ENCODE results near the gene SNX9. TPM values are rescaled to one million over a fixed set of nuclear protein-coding genes. Genes with fewer than 3 reads are reported as not detected.

Gene SNX9
- total RNA-seq, 1 experiment from 2014 or later: 27.4 TPM

- no TSS peak for BruUV-seq (replicated peaks)
- H3K27me3 ChIP-seq (replicated peaks; ENCODE audit: control insufficient read depth, insufficient read depth, low read length): no peaks in the 10 kb centered on the region
- no peak overlapping the region for H3K27ac Mint-ChIP-seq (ENCODE audit: unreplicated experiment)
- intact Hi-C loops (cut with micrococcal nuclease; ENCODE audit: unreplicated experiment): no loop called here
- no peaks in the 10 kb centered on the region for H3K36me3 ChIP-seq (ENCODE audit: control insufficient read depth, insufficient read depth, low read length)
- H3K9me3 ChIP-seq: no peaks in the 10 kb centered on the region
- no peak overlapping the region for H3K4me3 ChIP-seq (ENCODE audit: low read depth, low read length)
- H3K4me3 Mint-ChIP-seq (ENCODE audit: unreplicated experiment): no peak overlapping the region
- peak; percentile 46 to 57 for DNase-seq
- H3K27me3 Mint-ChIP-seq (ENCODE audit: insufficient read depth, unreplicated experiment): no peaks in the 10 kb centered on the region
- no peaks in the 10 kb centered on the region for H3K9me3 Mint-ChIP-seq (ENCODE audit: unreplicated experiment)
- POLR2A ChIA-PET: no interaction called here
- peaks cover 6% of the 10 kb centered on the region; the same call in 1 of the 2 replicates for H3K4me1 ChIP-seq
- CTCF ChIA-PET: no interaction called here
- H3K36me3 Mint-ChIP-seq (ENCODE audit: insufficient read depth, unreplicated experiment): no peaks in the 10 kb centered on the region
- no peak for TF ChIP-seq CTCF (IDR thresholded peaks at IDR 0.05; ENCODE audit: insufficient read depth in 1 of 2, low read depth in 1 of 2, low read length in 1 of 2, severe bottlenecking in 1 of 2, unreplicated experiment in 1 of 2)
- peaks cover 15% of the 10 kb centered on the region for H3K4me1 Mint-ChIP-seq (ENCODE audit: low read depth, unreplicated experiment)
Measured at GRCh38 chr6:157789861-157790260, 33.2 kb upstream of the SNX9 start.

- H3K4me3 ChIP-seq (ENCODE audit: low read depth, low read length): no peak overlapping the region
- intact Hi-C loops (cut with micrococcal nuclease; ENCODE audit: unreplicated experiment): no loop called here
- no TSS peak for BruUV-seq (replicated peaks)
- no peak for TF ChIP-seq CTCF (IDR thresholded peaks at IDR 0.05; ENCODE audit: insufficient read depth in 1 of 2, low read depth in 1 of 2, low read length in 1 of 2, severe bottlenecking in 1 of 2, unreplicated experiment in 1 of 2)
- CTCF ChIA-PET: no interaction called here
- no peaks in the 10 kb centered on the region for H3K36me3 ChIP-seq (ENCODE audit: control insufficient read depth, insufficient read depth, low read length)
- H3K9me3 Mint-ChIP-seq (ENCODE audit: unreplicated experiment): no peaks in the 10 kb centered on the region
- H3K9me3 ChIP-seq: no peaks in the 10 kb centered on the region
- peaks cover 15% of the 10 kb centered on the region for H3K4me1 Mint-ChIP-seq (ENCODE audit: low read depth, unreplicated experiment)
- DNase-seq: no peak
- no peaks in the 10 kb centered on the region for H3K36me3 Mint-ChIP-seq (ENCODE audit: insufficient read depth, unreplicated experiment)
- H3K27me3 Mint-ChIP-seq (ENCODE audit: insufficient read depth, unreplicated experiment): no peaks in the 10 kb centered on the region
- POLR2A ChIA-PET: no interaction called here
- no peak overlapping the region for H3K4me3 Mint-ChIP-seq (ENCODE audit: unreplicated experiment)
- H3K4me1 ChIP-seq: peaks cover 6% of the 10 kb centered on the region; the same call in 1 of the 2 replicates
- H3K27ac Mint-ChIP-seq (ENCODE audit: unreplicated experiment): no peak overlapping the region
- H3K27me3 ChIP-seq (replicated peaks; ENCODE audit: control insufficient read depth, insufficient read depth, low read length): no peaks in the 10 kb centered on the region
Measured at GRCh38 chr6:157790548-157791160, 32.4 kb upstream of the SNX9 start.

- Histone ChIP-seq H3K36me3 (ENCODE audit: control insufficient read depth, insufficient read depth, low read length) (no peaks in the 10 kb centered on the region), H3K4me3 (ENCODE audit: low read depth, low read length) (no peak overlapping the region), H3K9me3 (no peaks in the 10 kb centered on the region), H3K4me1 (peaks cover 6% of the 10 kb centered on the region; the same call in 1 of the 2 replicates), H3K27me3 (replicated peaks; ENCODE audit: control insufficient read depth, insufficient read depth, low read length) (no peaks in the 10 kb centered on the region)
- Mint-ChIP-seq H3K36me3 (ENCODE audit: insufficient read depth, unreplicated experiment) (no peaks in the 10 kb centered on the region), H3K27ac (ENCODE audit: unreplicated experiment) (no peak overlapping the region), H3K27me3 (ENCODE audit: insufficient read depth, unreplicated experiment) (no peaks in the 10 kb centered on the region), H3K4me3 (ENCODE audit: unreplicated experiment) (no peak overlapping the region), H3K9me3 (ENCODE audit: unreplicated experiment) (no peaks in the 10 kb centered on the region), H3K4me1 (ENCODE audit: low read depth, unreplicated experiment) (peaks cover 10% of the 10 kb centered on the region)
- no peak for TF ChIP-seq CTCF (IDR thresholded peaks at IDR 0.05; ENCODE audit: insufficient read depth in 1 of 2, low read depth in 1 of 2, low read length in 1 of 2, severe bottlenecking in 1 of 2, unreplicated experiment in 1 of 2)
- DNase-seq: no peak
- intact Hi-C loops (cut with micrococcal nuclease; ENCODE audit: unreplicated experiment): no loop called here
- no TSS peak for BruUV-seq (replicated peaks)
- CTCF ChIA-PET: no interaction called here
- POLR2A ChIA-PET: no interaction called here
Measured at GRCh38 chr6:157791450-157791849, 31.6 kb upstream of the SNX9 start.

Data from Caco-2 (cell line).